GM19043 (cell line): ENCODE results near the gene JAML.

ENCODE experiments used
- ATAC-seq: cut with Tn5 transposase; IDR thresholded peaks from one replicate; pipeline ENCODE4 v1.9.1; 2021; ENCODE audit warnings: low read depth; ENCODE audit not compliant: unreplicated experiment

The JAML gene

GRCh38 chr11:118151431-118151830, 73.4 kb downstream of the JAML start:
- ATAC-seq: no peak

DNA sequence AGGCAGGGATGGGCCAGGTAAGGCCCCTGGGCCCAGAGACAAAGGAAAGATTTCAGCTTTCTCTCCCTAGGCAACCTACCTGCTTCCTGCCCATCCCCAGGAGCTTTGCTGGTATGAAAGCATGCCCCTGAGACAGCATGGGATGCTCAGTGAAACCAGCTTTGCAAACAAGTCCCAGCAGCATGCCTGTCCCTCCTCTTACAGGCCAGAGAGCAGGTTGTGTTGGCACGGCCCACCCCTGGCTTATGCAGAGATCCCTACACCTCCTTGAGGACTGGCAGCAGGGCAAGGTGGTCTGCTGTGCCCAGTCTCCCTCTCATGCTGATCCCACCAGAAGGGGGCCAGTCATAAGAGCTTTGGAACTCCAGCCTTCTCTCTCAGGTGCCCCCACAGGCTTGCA, 75.3 kb downstream of the JAML start:
- ATAC-seq: no peak

GRCh38 chr11:118148856-118149255, 76.0 kb downstream of the JAML start:
- ATAC-seq: no peak

DNA sequence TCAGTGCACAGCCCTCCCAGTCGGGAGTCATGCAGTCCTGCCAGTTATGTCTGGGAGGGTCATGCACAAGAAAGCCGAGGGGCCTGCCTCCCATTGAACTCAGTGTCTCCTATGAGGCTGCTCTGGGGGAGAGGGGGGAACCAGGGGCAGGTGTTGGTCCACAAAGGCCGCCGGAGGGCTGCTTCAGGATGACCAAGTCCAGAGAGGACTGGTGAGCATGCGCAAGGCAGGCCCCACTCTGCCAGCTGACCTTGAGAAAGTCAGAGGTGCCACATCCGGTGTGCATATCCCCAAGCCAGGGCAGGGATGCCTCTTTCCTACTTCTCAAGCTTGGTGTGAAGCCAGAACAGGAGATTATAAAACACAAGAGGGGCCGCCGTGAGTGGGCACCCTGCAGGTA, 76.6 kb downstream of the JAML start:
- ATAC-seq: no peak

GRCh38 chr11:118147502-118147901, 77.3 kb downstream of the JAML start:
- no peak for ATAC-seq

GRCh38 chr11:118146554-118146953, 78.3 kb downstream of the JAML start:
- ATAC-seq: no peak

GRCh38 chr11:118145285-118146227, 79.3 kb downstream of the JAML start:
- ATAC-seq: no peak

- no peak for ATAC-seq
Observed at GRCh38 chr11:118144301-118145268, 80.2 kb downstream of the JAML start.
